GM21619 (cell line): ENCODE measurements around the gene INPP5B.
"Not testable (repeated sequence)": the region's sequence is repeated elsewhere in the genome, so short reads cannot be mapped to it uniquely, and the experiment has no call there.

Experiments
- ATAC-seq: cut with Tn5 transposase; IDR thresholded peaks from one replicate; pipeline ENCODE4 v1.9.1; 2021; ENCODE audit not compliant: unreplicated experiment

INPP5B gene

DNA sequence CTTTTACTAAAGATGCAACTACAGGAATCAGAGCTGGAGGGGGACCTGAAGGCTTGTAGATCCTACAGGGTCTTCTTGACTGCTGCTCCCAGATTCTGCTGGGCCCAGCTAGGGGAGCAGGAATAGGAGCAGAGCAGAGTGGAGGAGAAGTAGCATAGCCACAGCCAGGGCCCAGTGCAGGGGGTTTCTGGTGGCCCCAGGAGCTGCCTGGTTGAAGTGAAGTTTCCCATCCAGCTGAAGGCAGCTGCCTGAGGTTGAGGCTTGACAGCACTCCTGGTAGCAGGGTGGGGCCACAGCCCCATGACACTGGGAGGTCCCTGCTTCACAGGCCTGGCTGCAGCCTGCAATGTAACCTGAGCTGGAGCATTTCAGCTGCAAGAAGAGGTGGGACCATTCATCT lies 2.0 kb upstream of the INPP5B start:
- ATAC-seq = no peak

DNA sequence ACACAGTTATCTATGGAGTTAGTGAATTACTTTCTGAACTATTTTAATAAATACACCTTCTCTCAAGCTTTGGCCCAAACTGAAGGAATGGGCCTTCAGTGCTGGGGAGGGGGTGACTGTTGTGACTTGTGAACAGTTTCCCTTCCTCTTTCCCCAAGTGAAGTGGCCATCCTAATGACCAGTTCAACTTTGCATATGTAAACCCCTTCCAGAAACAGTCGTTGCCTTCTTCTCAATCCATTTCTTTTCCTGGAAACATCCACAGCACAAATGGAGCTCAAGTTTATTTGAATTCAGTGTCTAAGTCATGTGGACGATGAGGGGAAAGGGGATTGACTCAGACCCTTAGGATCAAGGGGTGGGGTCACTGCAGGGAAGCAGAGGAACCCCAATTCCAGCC lies 1.3 kb upstream of the INPP5B start:
- no peak for ATAC-seq

DNA sequence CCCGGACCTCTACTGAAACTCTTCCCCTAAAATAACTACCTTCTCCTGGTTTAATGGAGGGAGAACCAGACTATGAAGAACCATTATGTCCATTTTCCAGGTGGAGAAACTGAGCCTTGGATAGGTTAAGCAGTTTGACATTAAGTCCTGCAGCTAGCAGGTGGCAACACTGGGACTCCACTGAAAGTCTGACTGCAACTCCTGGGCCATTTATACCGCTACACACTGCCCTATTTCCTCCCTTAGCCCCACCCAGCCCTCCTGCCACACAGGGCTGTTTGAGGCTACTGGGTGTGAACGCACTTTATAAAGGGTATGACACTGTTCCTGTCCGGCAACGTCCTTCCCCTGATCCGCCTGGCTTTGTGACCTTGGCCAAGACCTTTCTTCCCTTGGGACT lies 511 bp upstream of the INPP5B start:
- no peak for ATAC-seq

DNA sequence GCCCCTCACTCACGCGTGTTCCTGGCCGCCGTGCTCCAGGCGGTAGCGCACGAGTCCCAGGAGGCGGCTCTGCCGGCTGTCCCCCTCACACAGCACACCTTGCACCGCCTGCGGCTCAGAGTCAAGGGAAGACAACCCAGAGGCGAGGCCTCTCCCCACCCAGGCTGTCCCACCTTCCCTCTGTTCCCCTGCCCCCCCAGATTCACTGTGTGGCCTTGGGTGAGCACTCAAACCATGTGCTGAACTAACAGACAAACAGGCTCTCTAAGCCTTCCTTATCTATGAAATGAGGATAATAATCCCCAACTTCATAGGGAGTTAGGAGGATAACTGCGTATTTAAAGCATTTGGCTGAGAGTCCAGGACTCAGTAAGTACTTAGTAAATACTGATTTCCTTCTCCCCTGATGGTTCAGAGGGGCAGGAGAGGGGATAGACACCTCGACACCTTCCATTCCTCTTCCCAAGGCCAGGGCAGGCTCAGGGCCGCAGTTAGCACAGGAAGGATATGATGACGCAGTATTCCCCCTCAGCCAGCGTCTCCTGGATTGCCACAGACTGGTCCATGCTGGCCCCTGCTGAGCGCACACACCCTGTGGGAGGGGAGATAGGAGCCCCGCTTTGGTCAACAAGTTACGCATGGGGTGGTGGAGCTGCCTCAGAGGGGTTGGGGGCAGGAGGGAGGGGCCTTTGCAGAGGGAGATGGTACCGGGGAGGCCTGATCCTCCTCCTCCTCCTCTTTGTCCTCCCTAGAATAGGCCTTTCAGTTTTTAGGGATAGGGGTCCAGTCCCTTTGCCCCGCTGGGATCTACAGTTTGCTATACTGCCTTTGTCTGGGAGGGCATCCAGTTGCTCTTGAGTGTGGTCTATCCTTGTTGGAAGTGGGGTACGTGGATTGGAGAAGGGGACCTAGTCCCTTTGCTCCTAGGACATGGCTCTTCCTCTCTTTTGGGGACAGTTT lies 830 bp downstream of the INPP5B start:
- no peak for ATAC-seq

DNA sequence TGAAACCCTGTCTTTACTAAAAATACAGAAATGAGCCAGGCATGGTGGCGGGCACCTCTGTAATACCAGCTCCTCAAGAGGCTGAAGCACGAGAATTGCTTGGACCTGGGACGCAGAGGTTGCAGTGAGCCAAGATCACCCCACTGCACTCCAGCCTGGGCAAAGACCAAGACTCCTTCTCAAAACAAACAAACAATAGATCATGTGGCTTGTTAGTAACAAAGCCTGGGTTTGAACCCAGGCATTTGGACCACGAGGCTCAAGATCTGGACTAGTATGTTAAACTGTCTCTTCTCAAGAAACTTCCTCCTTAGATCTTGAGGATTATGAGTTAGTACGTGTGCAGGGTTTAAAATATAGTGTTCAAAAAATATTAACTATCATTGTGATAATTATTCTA lies 1.6 kb downstream of the INPP5B start:
- no peak for ATAC-seq

DNA sequence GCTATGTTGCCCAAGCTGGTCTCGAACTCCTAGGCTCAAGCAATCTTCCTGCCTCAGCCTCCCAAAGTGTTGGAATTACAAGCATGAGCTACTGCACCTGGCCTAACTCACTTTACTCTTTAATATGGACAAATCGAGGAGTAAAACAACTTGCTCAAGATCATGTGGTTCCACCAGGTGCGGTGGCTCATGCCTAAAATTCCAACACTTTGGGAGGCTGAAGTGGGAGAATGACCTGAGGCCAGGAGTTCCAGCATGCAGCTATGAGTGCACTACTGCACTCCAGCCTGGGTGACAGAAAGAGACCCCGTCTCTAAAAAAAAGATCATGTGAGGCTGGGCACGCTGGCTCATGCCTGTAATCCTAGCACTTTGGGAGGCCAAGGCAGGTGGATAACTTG lies 2.0 kb downstream of the INPP5B start:
- no peak for ATAC-seq

DNA sequence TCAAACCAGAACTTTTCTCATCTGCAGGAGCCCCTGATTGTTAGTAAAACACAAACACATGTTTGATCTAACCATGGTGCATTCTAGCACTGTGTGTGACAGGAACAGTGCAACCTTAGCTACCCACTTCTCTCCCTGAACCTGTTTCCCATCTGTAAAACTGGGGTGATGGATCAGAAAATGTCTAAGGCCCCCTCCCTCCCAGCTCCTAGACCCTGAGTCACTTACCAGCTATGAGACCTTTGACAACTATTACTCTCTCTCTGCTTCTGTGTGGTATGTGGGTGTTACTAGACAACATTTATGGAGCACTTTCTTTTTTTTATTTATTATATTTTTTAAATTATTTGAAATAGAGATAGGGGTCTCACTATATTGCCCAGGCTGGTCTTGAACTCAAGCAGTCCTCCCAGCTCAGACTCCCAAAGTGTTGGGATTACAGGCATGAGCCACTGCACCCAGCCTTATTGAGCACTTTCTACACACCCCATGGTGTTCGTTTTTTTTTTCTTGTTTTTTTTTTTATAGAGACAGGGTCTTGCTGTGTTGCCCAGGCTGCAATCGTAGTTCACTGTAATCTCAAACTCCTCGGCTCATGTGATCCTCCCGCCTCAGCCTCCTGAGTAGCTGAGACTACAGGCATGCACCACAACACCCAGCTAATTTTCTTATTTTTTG lies 2.6 kb downstream of the INPP5B start:
- ATAC-seq = no peak

DNA sequence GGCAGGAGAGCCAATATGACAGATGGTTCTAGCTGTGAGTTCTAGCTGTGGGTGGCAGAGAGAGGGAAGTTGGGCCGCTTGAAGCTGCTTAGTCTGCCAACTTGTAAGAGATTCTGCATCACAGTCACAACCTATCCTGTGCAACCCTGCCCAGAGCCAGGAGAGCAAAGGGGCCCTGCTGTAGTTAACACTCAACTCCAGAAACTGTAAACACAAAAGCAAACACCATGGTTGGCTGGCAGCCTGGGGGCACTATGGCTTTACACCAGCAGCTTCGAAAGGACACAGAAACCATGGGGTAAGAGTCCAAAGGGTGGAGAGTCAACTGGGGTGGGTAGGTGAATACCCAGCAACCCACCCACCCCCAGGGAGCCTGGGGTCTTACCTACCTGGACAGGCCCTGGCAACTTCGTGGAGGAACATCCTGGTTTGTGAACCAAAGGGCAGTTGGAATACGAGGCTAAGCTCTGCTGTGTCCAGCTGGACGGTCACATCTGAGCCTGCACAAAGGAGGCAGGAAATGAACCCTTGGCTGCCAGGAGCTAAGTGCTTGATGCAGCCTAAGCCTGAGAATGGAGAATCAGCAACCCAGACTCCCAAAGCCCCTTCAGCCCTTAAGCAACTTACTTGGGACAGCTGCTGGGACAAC lies 6.4 kb downstream of the INPP5B start:
- ATAC-seq = no peak

DNA sequence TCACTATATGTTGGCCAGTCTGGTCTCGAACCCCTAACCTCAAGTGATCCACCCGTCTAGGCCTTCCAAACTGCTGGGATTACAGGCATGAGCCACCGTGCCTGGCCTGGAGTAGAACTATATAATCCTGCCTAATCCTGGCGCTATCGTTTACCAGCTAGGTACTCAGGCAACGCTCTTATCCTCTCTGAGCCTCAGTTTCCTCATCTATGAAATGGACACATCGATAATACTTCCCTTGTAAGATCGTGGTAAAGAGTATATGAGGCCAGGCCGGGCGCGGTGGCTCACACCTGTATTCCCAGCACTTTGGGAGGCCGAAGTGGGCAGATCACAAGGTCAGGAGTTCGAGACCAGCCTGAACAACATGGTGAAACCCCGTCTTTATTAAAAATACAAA lies 10.1 kb downstream of the INPP5B start:
- ATAC-seq = not testable (repeated sequence)

DNA sequence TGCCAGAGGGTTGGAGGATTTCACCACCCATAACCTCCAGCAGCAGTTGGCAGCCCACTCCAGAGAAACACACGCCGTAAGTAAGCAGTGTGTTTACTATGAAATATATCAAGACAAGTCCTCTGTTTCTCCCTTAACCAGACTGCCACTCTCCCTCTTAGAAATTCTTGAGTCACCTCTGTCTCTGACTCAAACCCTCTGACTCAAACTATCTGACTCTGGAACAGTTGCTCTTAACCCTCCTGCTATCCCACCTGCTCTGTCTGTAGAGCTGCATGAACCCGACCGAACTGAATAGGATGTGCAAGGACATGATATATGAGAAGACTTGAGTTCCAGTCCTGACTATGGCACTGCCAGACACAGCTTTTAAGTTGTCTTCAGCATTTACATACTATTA lies 14.1 kb downstream of the INPP5B start:
- no peak for ATAC-seq

DNA sequence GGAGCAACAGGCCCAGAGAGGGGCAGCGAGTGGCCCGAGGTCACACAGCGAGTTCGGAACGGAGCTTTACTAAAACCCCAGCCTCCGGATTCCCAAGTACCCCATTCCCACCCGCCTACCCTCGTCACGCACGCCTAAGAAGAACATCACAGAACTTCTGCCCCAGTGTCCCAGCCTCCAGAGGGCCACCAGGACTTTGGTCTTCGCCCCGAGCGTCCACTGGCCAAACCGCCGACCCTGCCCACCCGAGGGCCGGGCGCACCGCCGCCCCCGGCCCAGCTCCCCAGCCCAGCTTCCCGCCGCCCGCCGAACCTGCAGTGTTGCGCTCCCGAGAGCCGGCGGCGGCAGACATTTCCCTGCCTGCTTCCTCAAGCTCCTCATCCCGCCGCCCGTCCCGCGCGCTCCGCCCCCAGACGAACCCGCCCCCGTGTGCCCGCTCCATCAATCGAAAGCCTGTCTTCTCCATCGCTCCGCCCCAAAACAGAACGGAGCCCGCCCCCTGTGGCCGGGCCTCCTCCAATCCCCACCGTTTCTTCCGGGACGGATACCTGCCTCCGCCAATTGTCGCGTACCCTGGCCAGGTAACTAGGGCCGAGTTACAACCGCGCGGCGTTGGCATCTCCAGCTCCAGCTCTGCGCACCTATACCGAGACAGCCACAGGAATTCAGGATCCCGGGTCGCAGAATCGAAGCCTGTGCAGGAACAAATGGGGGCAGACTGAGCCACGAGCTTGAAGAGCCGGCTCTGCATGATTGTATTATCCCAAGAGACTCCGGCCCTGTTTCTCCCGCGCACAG lies 15.3 kb downstream of the INPP5B start:
- ATAC-seq = peak; percentile 91

DNA sequence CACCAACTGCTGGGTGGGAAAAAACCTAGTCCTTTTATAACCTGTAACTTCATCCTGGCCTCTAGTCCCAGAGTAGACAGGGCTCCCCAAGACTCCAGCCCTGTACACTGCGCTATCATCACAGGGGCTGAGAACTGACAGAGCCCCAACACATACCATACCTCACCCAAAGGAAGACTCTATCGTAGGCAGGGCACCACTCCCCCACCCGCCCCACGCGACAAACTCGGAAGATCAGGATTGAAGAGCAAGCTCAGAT lies 15.8 kb downstream of the INPP5B start:
- no peak for ATAC-seq

DNA sequence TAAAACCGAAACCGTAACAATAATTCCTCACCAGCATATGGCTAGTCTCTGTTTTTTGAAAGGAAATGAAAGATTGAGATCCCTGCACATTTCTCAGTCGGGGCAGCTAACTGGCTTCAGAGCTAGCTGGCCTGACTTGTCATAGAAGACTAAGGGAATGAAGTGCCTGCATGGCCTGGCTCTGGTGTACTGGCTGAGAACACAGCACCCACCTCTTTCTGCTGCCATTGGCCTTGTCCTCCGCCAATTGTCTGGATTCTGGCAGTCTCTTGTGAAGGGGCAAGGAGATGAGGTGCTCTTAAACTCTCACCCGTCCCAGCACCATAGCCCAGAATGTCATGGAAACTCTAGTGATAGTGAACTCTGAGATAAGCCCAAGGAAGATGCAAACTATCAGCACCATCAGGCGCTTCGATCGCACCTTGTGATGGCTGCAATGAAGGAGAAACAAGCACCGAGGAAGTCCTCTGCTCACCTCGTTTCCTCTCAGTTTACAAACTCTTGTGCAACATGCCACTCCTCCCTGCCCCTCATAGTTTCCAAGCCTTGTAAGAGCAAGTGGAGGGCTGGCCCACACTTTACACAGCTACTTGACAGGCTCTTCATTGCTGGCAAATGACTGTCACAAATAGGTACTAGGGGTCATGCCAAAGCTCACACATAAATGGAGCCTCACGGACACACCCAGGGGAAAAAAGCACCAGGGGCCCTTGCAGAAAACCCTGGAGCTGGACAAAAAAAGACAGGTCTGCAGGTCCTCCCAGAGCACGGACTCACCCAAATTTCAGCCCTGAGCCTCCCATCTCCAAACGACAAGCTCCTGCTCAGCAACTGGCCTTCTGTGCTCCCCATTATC lies 16.4 kb downstream of the INPP5B start:
- ATAC-seq = no peak

DNA sequence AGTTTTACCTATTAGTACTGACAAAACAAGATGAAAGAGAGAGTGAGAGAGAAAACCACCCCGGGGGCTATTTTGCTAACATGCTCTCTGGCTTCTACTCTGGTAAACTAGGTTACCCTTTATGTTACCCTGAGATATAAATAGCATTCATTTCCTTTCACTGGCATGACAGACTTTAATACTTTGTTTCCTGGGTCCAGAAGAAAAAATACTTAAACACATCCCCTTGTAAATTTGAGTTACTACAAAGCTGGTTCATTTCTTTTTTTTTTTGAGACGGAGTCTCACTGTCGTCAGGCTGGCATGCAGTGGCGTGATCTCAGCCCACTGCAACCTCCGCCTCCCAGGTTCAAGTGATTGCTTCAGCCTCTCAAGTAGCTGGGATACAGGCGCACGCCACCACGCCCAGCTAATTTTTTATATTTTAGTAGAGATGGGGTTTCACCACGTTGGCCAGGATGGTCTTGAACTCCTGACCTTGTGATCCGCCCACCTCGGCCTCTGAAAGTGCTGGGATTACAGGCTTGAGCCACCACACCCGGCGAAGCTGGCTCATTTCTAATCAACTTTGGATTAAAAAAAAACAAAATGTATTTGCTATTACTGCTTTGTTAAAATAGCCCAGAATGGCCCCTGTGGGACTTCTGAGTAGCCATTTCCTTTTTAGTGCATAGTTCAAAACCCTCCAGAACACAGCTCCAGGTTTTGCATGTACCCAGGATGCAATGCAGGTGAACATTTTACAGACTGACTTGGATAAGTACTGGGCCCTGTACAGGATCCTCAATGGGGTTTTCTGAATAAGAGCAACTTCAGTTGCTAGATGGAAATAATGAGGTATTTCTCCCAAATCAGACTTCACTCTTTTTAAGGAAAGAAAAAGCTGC lies 20.6 kb downstream of the INPP5B start:
- ATAC-seq = peak; percentile 56

DNA sequence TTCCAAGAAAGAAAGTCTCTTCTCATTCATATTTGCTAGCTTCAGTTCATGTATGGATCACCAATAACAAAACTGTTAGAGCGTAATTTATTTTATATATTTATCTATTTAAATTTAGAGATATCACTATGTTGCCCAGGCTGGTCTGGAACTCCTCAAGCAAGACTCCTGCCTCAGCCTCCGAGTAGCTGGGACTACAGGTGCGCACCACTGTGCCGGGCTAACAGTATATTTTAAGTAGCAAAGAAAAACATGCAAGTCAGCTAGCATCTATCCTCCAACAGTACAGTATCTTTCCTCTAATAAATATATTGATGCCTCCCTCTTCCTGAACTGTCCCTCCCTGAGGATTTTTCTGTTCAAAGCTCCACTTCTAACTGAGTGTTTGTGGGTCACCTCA lies 21.5 kb downstream of the INPP5B start:
- ATAC-seq = no peak

DNA sequence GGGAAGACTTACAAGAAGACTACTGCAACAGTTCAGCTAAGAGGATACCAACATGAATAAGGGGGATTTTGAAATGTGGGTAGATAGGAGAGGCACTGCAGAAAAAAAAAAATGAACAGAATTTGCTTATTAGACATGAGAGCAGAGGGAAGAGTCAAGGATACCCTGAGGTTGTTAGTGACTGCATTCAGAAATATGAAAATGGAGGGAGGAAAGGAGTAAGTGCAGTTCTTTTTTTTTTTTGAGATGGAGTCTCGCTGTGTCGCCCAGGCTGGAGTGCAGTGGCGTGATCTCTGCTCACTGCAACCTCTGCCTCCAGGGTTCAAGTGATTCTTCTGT lies 23.3 kb downstream of the INPP5B start:
- no peak for ATAC-seq

DNA sequence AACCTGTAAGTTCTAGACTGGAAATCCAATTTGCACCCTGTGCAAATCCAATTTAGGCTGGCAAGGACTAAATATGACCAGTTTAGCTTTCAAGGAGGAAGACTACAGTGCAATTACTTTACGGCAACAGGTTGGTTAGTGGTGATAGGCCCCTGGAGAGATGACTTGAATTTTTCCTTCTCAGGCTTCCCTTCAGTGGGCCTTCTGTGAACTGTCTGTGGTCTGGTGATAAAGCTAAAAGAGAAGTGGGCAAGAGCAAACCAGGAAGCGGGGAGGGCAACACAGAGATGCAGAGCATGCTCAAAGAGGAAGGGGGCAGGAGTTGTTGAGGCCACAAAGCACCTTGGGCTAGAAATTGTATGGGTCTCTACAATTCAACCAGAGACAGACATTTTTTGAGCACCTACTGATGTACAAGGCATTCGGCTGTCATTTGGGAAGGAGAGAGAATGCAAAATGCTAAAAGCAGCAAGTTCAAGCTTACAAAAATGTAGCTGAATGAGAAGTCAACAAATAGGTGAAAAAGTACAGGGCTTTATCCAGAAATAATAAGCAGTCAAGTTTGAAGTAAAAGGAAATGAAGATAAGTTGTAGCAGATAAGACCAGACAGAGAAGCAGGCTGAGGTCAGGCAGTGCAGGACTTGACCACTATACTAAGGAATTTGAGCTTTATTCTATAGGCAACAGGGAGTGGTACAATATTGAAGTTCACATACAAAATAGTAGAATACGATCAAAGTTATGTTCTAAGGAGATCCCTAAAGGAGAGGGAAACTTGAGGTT lies 23.9 kb downstream of the INPP5B start:
- peak; percentile 50 for ATAC-seq

DNA sequence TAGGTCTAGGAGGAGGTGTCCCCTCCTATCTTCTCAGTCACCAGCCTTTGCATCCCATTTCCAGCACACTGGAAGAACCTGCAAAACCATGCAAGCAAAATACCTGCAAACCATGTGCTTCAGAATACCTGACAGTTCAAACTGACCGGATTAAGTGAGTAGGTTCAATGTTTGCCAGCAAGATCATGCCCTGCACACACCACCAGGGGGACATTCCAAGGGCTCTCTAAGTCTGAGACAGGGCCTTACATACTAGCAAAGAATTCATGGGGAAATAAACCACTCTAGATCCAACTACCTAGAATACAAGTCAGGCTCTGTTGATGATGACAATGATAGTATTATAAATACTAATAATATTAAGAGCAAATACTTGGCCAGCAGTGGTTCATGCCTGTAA lies 27.6 kb downstream of the INPP5B start:
- no peak for ATAC-seq
